COLO829 (cell line): ENCODE results near the gene DYDC2.

Experiments used
- DNase-seq: peaks from one replicate; pipeline ENCODE4 v3.0.0; 2012; ENCODE audit warnings: low spot score

The DYDC2 gene

GRCh38 chr10:80372675-80373074 lies 16.1 kb downstream of the DYDC2 start:
- DNase-seq: peak; percentile 25

GRCh38 chr10:80373502-80373901 lies 16.9 kb downstream of the DYDC2 start:
- DNase-seq: no peak

- DNase-seq: no peak
Observed at GRCh38 chr10:80379701-80380100, 23.1 kb downstream of the DYDC2 start.

GRCh38 chr10:80380185-80380584 lies 23.6 kb downstream of the DYDC2 start:
- no peak for DNase-seq

- DNase-seq: peak; percentile 35
Observed at GRCh38 chr10:80382989-80383388, 26.4 kb downstream of the DYDC2 start.

GRCh38 chr10:80390740-80391139 lies 34.2 kb downstream of the DYDC2 start:
- no peak for DNase-seq

GRCh38 chr10:80392250-80392649 lies 35.7 kb downstream of the DYDC2 start:
- DNase-seq: no peak

GRCh38 chr10:80394358-80394916 lies 37.9 kb downstream of the DYDC2 start:
- no peak for DNase-seq

- no peak for DNase-seq
Observed at GRCh38 chr10:80397014-80397413, 40.4 kb downstream of the DYDC2 start.

GRCh38 chr10:80400136-80400804 lies 43.7 kb downstream of the DYDC2 start:
- no peak for DNase-seq

- DNase-seq: no peak
Observed at GRCh38 chr10:80405035-80405434, 48.5 kb downstream of the DYDC2 start.

GRCh38 chr10:80405626-80406025 lies 49.0 kb downstream of the DYDC2 start:
- no peak for DNase-seq

GRCh38 chr10:80406204-80406603 lies 49.6 kb downstream of the DYDC2 start:
- DNase-seq: no peak

- DNase-seq: peak; percentile 19
Observed at GRCh38 chr10:80407812-80408241, 51.2 kb downstream of the DYDC2 start.

GRCh38 chr10:80408242-80409101 lies 51.9 kb downstream of the DYDC2 start, which contains the start of gene PRXL2A:
TSS of gene PRXL2A (plus strand) at chr10:80408551. CDS start at chr10:80420468, 11,917 bp downstream.
- DNase-seq: peak; percentile 59

GRCh38 chr10:80409121-80409520 lies 52.5 kb downstream of the DYDC2 start:
- DNase-seq: no peak

- DNase-seq: no peak
Observed at GRCh38 chr10:80410122-80410521, 53.5 kb downstream of the DYDC2 start.

GRCh38 chr10:80410578-80411145 lies 54.1 kb downstream of the DYDC2 start:
- DNase-seq: no peak

GRCh38 chr10:80411267-80411668 lies 54.7 kb downstream of the DYDC2 start:
- no peak for DNase-seq

GRCh38 chr10:80411681-80412220 lies 55.2 kb downstream of the DYDC2 start:
- no peak for DNase-seq

GRCh38 chr10:80412486-80412885 lies 55.9 kb downstream of the DYDC2 start:
- DNase-seq: no peak

GRCh38 chr10:80413271-80413996 lies 56.9 kb downstream of the DYDC2 start:
- no peak for DNase-seq
